Measurements from ENCODE around the gene ARIH2. TPM values are rescaled to one million over a fixed set of nuclear protein-coding genes. Genes with fewer than 3 reads are reported as not detected.
A peak's percentile ranks its signal among the peaks of the same experiment; 100 is the strongest.
"Not testable (repeated sequence)": the region's sequence is repeated elsewhere in the genome, so short reads cannot be mapped to it uniquely, and the experiment has no call there.

The ARIH2 gene
- total and polyA plus RNA-seq, 2 of the 8 experiments (the other 6 are each of a cell fraction or from before 2014, with no cell fraction given), result 72.9 to 136 TPM

DNA sequence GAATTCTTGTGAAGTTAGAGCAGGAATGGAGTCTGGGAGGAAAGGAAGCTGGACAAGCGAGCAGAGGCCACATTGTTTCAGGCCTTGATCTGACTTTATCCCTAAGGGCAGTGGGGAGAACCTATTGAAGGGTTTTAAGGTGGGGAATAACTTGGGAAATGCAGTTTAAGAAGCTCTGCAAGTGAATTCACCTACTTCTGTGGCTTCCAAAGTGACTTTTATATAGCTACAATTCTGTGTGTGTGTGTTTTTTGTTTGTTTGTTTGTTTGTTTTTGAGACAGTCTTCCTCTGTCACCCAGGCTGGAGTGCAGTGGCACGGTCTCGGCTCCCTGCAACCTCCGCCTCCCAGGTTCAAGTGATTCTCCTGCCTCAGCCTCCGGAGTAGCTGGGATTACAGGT is 90.0 kb downstream of the ARIH2 start:
- Histone ChIP-seq H3K4me2 (ENCODE audit: insufficient read depth in 1 of 2, low read depth in 2 of 2, low read length in 2 of 2) (peak overlapping the region; percentile 86 to 95), H3K79me2 (ENCODE audit: control insufficient read depth in 1 of 2, insufficient read depth in 2 of 2, low read length in 2 of 2) (peaks cover 11 to 54% of the 10 kb centered on the region in 2 experiments), H3K79me1 (ENCODE audit: low read depth, low read length) (peaks cover 19% of the 10 kb centered on the region), H3K4me1 (replicated peaks in 1 of 4; ENCODE audit: control insufficient read depth in 3 of 4, insufficient read depth in 4 of 4, low read length in 3 of 4) (peaks cover 0 to 12% (median 6%) of the 10 kb centered on the region in 4 experiments; a peak in 5 of 7 replicates), H3K36me3 (ENCODE audit: control insufficient read depth in 2 of 4, insufficient read depth in 4 of 4, low read length in 3 of 4) (peaks cover 4 to 29% (median 13%) of the 10 kb centered on the region in 4 experiments), H3K9ac (replicated peaks in 1 of 4; ENCODE audit: extremely low read depth in 1 of 4, low read depth in 3 of 4, low read length in 3 of 4) (peak overlapping the region in 3 of 4 experiments; percentile 31 to 53 (median 44); a peak in 5 of 7 replicates), H3K4me3 (ENCODE audit: extremely low read depth in 1 of 4, insufficient read depth in 2 of 4, low read depth in 3 of 4, low read length in 4 of 4) (peak overlapping the region; percentile 66 to 90 (median 75); a peak in 7 of 8 replicates), H3K23me2 (ENCODE audit: low read depth, low read length) (peaks cover 14% of the 10 kb centered on the region), H4K20me1 (replicated peaks in 1 of 2; ENCODE audit: control insufficient read depth in 1 of 2, insufficient read depth in 2 of 2, low read length in 2 of 2) (peaks cover 24 to 34% of the 10 kb centered on the region in 2 experiments)
- H2BK12ac ChIP-seq (ENCODE audit: low read depth, low read length); H4K8ac ChIP-seq (ENCODE audit: extremely low read depth, insufficient read depth, low read length); H2AFZ ChIP-seq (ENCODE audit: low read length); H4K5ac ChIP-seq (ENCODE audit: insufficient read length, low read depth, low read length); FAIRE-seq; H3K27me3 ChIP-seq (replicated peaks in 1 of 4; ENCODE audit: control insufficient read depth in 3 of 4, extremely low read depth in 1 of 4, insufficient read depth in 3 of 4, low read length in 3 of 4); H2BK15ac ChIP-seq (ENCODE audit: low read length); DNase-seq (ENCODE audit: low read depth in 1 of 2, low spot score in 2 of 2); H3K23ac ChIP-seq (ENCODE audit: insufficient read length); H3K14ac ChIP-seq (ENCODE audit: insufficient read length); H3K56ac ChIP-seq (replicated peaks; ENCODE audit: insufficient read length, low read depth, low read length); H2BK5ac ChIP-seq (ENCODE audit: low read depth, low read length); H2AK5ac ChIP-seq (ENCODE audit: low read depth, low read length); H2BK120ac ChIP-seq (replicated peaks; ENCODE audit: low read depth, low read length); H4K91ac ChIP-seq (replicated peaks; ENCODE audit: insufficient read length, low read length); H3K18ac ChIP-seq (ENCODE audit: extremely low read depth, low read length); H3K9me3 ChIP-seq (ENCODE audit: insufficient read depth in 2 of 2, low read depth in 1 of 2, low read length in 1 of 2); H2BK20ac ChIP-seq (ENCODE audit: low read length); H3K27ac ChIP-seq (ENCODE audit: low read depth, low read length); H3K4ac ChIP-seq (replicated peaks; ENCODE audit: insufficient read length, low read depth, low read length): not testable (repeated sequence)
- POLR2A ChIA-PET (ENCODE audit: partially characterized antibody), result interaction anchor here (0.9 to 38.8 kb wide), 9 partner anchors 4 to 346 kb away, joined by 3 to 1518 read pairs (median 7); partner anchors contain the start of genes CELSR3, DALRD3, IMPDH2 and LAMB2
- WGBS, 2 experiments (ENCODE audit: extremely low coverage in 1 of 2, insufficient coverage in 1 of 2, insufficient read length in 1 of 2, insufficient replicate concordance in 2 of 2, low coverage in 1 of 2, low lambda C conversion rate in 2 of 2, missing lambda C conversion rate in 1 of 2), result 89% methylated on average over 5 of the region's 5 CpGs; no CpG with 5 or more reads in 1 of the 2 experiments
- CTCF ChIA-PET (ENCODE audit: partially characterized antibody), result interaction anchor here (5.0 to 24.3 kb wide), 2 partner anchors 13 to 18 kb away, joined by 36 to 467 read pairs; partner anchors contain the start of genes NDUFAF3 and P4HTM

All from H1 (cell line).